Coronary artery (tissue), 2 donors: ENCODE measurements around the gene RHBDL3.

ENCODE experiments used
- DNase-seq: peaks from one replicate; pipeline ENCODE4 v3.0.0-alpha.2; 2017; ENCODE audit warnings: low spot score
- H3K27ac ChIP-seq, 2 donors: fragments of 200-600 bp; sonication (generic); one replicate each; pipeline ENCODE4 v1.5.1; 2016 to 2019
- H3K4me3 ChIP-seq: fragments of 200-600 bp; sonication (generic); 2 replicates; pipeline ENCODE4 v1.5.1; 2016; ENCODE audit warnings: mild to moderate bottlenecking, moderate library complexity
- CTCF ChIP-seq: fragments of 200-600 bp; sonication (generic); IDR thresholded peaks from one replicate; pipeline ENCODE4 v1.5.1; 2019; ENCODE audit warnings: antibody characterized with exemption

The RHBDL3 gene

GRCh38 chr17:32240750-32241149, 24.9 kb upstream of the RHBDL3 start:
- no peak for TF ChIP-seq CTCF
- no peak for DNase-seq
- Histone ChIP-seq H3K4me3 (no peak overlapping the region), H3K27ac (no peak overlapping the region)

- TF ChIP-seq CTCF = no peak
- Histone ChIP-seq H3K4me3 (no peak overlapping the region), H3K27ac (no peak overlapping the region)
- DNase-seq = no peak
These were observed 24.0 kb upstream of the RHBDL3 start for GRCh38 chr17:32241640-32242039.

GRCh38 chr17:32249475-32249874, 16.2 kb upstream of the RHBDL3 start:
- no peak for TF ChIP-seq CTCF
- Histone ChIP-seq H3K27ac (no peak overlapping the region), H3K4me3 (no peak overlapping the region)
- no peak for DNase-seq

GRCh38 chr17:32253117-32253611, 12.5 kb upstream of the RHBDL3 start:
- Histone ChIP-seq H3K27ac (no peak overlapping the region), H3K4me3 (no peak overlapping the region)
- DNase-seq = no peak
- TF ChIP-seq CTCF = peak; percentile 78

- no peak for TF ChIP-seq CTCF
- H3K4me3 ChIP-seq = no peak overlapping the region
- no peak for DNase-seq
- no peak overlapping the region for H3K27ac ChIP-seq
These were observed 9.5 kb upstream of the RHBDL3 start for GRCh38 chr17:32256012-32256700.

GRCh38 chr17:32256701-32257019, 9.0 kb upstream of the RHBDL3 start:
- Histone ChIP-seq H3K4me3 (no peak overlapping the region), H3K27ac (no peak overlapping the region)
- no peak for DNase-seq
- no peak for TF ChIP-seq CTCF

- Histone ChIP-seq H3K27ac (no peak overlapping the region), H3K4me3 (no peak overlapping the region)
- no peak for TF ChIP-seq CTCF
- no peak for DNase-seq
These were observed 7.1 kb upstream of the RHBDL3 start for GRCh38 chr17:32258383-32259140.
